Sciatic nerve (tissue), 2 donors: ENCODE data around the gene RGS9. TPM values are rescaled to one million over a fixed set of nuclear protein-coding genes. Genes with fewer than 3 reads are reported as not detected.

Experiments
- ATAC-seq: fragments of 200-7000 bp; cut with Tn5 transposase; one replicate; pipeline ENCODE4 v1.9.1; 2020; ENCODE audit warnings: mild to moderate bottlenecking, moderate library complexity
- DNase-seq: peaks from one replicate; pipeline ENCODE4 v3.0.0-alpha.2; 2020; ENCODE audit warnings: low spot score
- intact Hi-C: fragments of 100-400 bp; cut with DNase I; formaldehyde crosslinking; loops from one replicate; pipeline ENCODE4 v1.14.2; 2022
- total RNA-seq: library from RNA; stranded (reverse); fragmentation: NEBNext Ultra II Directional; extraction: Animal tissue kit (Norgen Biotek cat#: 25700); gene quantifications from one replicate; pipeline ENCODE4 v1.2.1, GENCODE V29; 2021
- donor health status: DM: no; HTN: no; CAD: no.
- donor health status: DM: no; HTN: no; CAD: no.

Gene RGS9
- total RNA-seq, 1 donor from 2014 or later: 21.0 TPM

- intact Hi-C loops: no loop called here
- DNase-seq: no peak
- no peak for ATAC-seq
These were observed 10.8 kb downstream of the RGS9 start for GRCh38 chr17:65147955-65148354.

DNA sequence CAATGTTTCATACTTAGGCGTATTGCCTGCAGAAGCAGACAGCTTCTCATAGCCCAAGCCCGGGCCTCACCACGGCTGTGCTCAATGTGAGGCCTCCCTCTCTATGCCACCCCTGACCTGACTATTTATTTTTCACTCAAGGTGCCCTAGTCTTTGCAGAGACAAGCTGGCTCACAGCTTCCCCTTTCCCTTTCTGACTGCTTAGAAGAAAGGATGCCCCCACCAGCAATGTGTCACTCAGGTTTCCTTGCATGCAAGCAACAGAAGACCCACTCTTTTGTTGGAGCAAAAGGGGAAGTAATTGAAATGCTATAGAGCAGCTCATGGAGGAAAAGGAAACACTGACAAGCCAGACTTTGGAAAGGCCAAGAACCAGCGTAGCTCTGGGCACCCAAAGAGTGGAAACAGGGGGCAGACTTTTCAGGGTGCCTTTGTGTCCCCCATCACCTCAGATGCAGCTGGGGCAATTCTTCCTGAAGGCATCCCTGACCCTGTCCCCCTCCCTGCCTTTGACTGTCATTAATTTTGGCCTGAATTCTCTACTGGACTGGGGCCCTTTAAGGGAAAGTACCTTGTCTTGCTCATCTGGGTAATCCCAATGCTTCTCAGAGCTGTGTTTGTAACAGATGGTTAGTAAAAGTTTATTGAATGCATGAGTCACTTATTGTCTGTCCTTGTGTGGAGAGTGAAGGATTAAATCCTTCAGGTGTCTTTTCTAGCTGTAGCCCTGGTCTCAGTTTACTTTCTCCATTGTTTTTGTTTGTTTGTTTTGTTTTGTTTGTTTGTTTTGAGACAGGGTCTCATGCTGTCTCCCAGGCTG, 17.8 kb downstream of the RGS9 start:
- no peak for ATAC-seq
- DNase-seq: no peak
- intact Hi-C loops: no loop called here

DNA sequence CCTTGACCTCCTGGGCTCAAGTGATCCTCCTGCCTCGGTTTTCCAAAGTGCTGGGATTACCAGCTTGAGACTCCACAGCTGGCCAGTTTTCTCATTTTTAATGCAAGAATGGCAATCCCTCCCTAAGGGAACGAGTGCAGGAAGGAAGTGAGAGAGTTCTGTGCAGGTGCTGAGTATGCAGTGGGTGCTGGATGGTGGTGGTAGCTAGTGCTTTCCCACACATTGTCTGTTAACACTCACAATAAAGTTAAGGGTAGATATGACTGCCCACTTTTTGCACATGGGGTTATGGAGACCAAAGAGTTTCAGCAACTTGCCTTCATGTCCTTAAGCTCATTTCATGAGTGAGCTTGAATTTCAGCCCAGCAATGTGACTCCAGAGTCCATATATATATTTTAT, 18.5 kb downstream of the RGS9 start:
- no peak for ATAC-seq
- intact Hi-C loops: no loop called here
- DNase-seq: no peak

DNA sequence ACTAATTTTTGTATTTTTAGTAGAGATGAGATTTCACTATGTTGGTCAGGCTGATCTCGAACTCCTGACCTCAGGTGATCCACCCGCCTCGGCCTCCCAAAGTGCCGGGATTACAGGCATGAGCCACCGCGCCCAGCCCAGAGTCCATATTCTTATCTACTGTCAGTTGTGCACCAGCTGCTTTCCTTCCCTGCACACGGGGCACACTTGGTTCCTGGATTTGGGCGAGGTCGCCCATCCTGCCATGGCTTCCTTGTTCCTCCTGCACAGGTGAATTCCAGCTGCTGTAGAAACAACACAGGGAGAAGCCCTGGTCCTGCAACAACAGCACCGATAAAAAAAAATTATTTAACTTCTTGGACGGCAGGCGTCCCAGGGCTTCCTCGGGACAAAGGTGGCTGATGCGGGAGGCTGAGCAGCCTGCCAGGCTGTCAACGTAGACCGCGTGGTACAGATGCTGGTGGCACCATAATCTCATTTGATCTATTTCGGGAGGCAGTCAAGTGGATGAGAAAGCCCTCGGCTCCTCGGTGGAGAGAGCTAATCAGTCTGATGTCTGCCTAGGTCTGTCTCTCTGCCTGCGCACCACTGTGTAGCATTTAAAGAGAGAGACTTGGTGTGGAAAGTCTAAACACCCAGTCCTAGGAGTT, 19.1 kb downstream of the RGS9 start:
- no peak for ATAC-seq
- no peak for DNase-seq
- intact Hi-C loops: no loop called here

GRCh38 chr17:65156835-65157565, 19.8 kb downstream of the RGS9 start:
- DNase-seq (no peak), ATAC-seq (no peak)
- intact Hi-C loops: no loop called here

- intact Hi-C loops: no loop called here
- DNase-seq (no peak), ATAC-seq (no peak)
These were observed 20.9 kb downstream of the RGS9 start for GRCh38 chr17:65158041-65158440.

GRCh38 chr17:65158622-65159021, 21.5 kb downstream of the RGS9 start:
- DNase-seq: no peak
- ATAC-seq: no peak
- intact Hi-C loops: no loop called here

GRCh38 chr17:65160516-65160915, 23.3 kb downstream of the RGS9 start:
- intact Hi-C loops: no loop called here

GRCh38 chr17:65163990-65164495, 26.9 kb downstream of the RGS9 start:
- no peak for DNase-seq
- no peak for ATAC-seq
- intact Hi-C loops: no loop called here

More at GRCh38 chr17:65160516-65160915, 23.3 kb downstream of the RGS9 start:
- ATAC-seq: no peak
- DNase-seq: no peak

DNA sequence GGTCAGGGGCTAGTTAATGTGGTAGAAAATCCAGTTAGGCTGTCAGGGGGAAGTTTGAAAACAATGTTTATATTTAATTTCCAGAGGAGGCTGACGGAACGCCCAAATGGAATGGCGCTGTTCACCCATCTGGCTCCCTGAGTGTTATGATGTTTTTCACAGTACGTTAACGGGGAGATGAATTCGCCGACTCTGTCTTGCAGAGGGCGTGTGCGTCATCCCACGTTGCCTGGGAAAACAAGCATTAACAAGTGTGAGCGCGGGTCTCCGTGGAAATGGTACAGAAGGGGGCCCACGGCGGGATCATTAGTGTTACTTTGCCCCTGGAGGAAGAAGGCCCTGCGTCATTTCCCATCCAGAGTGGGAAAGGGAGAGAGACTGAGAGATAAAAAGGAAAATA, 29.6 kb downstream of the RGS9 start:
- no peak for ATAC-seq
- DNase-seq: no peak
- intact Hi-C loops: no loop called here

DNA sequence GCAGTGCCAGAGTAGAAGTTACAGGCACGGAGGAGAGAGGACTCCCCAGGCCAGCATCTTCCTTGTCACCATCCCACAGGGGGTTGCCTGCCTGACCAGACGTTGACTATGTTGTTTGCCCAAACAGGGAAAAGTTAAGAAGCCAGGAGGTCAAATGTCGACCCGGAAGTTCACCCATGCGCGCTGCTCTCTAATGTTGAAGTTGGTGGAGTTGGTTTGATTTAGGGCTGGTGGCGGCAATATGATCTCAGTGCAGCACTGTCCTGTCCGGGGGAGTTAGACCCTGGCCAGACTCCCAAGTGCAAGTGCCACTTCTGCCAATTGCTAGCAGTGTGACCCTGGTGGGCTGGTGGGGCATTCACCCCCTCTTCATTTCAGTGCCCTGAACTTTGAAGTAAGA, 30.4 kb downstream of the RGS9 start:
- intact Hi-C loops: no loop called here

DNA sequence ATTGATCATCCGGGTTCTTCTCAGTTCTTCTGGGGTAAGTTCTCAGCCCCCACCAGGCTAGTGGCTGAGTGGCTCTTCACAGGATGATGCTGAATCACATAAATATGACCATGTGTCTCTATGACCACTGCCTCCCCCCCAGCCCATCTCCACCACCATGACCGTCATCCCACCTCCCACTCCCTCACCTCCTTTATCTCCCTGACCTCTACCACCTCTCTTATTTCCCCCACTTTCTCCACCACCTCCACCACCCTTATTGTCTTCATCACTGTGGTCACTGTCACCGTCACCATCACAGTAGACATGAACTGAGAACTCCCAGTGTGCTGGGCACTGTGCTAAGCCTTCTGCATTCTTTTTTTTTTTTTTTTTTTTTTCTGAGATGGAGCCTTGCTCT, 32.5 kb downstream of the RGS9 start:
- no peak for DNase-seq
- no peak for ATAC-seq
- intact Hi-C loops: no loop called here

More for the DNA sequence above, 30.4 kb downstream of the RGS9 start:
- ATAC-seq (no peak), DNase-seq (no peak)

- no peak for ATAC-seq
- DNase-seq: no peak
- intact Hi-C loops: no loop called here
These were observed 33.7 kb downstream of the RGS9 start for GRCh38 chr17:65170839-65171238.

DNA sequence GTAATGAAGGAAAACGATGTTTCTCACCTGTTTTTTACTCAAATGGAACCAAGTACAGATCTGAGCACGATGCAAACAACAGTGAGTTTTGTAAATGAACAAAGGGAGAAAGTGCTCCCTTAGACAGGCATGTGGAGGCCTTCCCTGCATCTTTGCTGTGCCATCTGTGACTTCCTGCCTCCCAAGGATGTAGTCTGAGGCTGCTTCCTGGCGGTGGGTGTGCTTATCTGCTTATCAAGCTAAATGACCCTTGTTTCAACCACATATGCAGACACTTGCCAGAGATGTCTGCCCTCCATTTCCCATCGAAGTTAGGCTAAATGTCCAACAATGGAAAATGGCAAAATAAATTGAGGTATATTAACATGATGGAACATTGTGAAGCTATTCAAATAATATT, 34.6 kb downstream of the RGS9 start:
- DNase-seq (no peak), ATAC-seq (no peak)
- intact Hi-C loops: no loop called here

GRCh38 chr17:65172496-65173136, 35.4 kb downstream of the RGS9 start:
- DNase-seq (no peak), ATAC-seq (no peak)
- intact Hi-C loops: no loop called here

DNA sequence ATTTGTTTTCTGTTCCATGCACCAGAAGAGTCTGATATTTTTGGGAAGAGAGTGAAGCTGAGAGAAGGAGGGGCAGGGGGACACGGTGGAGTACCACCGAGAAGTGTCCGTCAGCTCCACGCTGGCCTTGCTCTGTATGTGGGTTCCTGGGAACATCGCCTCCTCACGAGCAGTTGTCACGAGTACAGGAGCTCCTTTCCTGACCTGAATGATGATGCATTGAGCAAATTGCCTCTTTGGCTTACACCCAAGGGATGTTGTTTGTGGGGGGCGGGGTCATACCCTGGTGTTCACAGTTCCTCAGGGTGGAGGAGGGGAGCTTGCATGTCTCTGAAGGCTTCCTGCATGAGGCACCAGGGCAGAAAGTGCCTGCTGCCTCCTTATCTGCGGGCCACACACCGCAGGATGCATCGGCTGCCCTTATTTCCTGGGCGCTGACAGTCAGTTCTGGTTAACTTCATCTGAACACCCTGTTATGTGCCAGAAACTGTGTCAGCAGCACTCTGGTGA, 36.2 kb downstream of the RGS9 start:
- intact Hi-C loops: no loop called here
- DNase-seq (no peak), ATAC-seq (no peak)

DNA sequence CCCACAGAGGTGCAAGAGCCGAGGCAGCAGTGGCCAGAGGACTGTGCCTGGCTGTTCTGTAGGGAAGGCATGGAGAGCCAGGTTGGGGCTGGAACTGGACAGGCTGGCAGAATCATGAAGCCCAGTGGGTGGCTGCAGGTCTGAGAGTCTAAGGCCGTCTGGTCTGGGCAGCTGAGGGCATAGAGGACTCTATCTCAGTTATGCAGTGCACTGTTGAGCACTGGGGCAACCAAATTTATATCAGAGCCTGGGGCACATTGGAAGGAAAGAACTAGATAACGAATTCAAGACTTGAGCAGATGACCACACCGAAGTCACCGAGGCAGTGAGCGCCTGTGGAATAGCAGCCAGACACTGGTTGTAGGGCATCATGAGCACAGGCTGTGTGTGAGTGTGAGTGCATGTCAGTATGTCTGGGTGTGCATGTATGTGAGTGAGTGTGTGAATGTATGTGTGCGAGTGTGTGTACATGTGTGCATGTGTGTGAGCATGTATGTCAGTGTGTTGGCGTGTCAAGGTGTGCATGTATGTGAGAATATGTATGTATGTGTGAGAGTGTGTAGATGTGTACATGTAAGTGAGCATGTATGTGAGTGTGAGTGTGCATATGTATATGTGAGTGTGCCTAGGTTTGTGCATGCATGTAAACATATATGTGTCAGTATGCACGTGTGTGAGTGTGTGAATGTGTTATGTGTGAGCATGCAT, 37.0 kb downstream of the RGS9 start:
- intact Hi-C loops: no loop called here
- DNase-seq (no peak), ATAC-seq (no peak)

DNA sequence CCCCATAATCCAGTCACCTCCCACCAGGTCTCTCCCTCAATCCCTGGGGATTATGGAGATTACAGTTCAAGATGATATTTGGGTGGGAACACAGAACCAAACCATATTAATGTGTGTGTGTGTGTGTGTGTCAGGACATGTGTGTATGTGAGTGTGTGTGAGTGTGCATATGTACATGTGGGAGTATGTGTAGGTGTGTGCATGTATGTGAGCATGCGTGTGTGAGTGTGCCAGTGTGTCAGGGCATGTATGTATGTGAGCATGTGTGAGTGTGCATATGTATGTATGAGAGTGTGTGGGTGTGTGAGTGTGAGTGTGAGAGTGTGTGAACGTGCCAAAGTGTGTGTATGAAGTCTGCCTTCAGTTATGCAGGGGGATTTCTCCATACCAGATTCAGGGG, 37.8 kb downstream of the RGS9 start:
- ATAC-seq: no peak
- no peak for DNase-seq
- intact Hi-C loops: no loop called here

DNA sequence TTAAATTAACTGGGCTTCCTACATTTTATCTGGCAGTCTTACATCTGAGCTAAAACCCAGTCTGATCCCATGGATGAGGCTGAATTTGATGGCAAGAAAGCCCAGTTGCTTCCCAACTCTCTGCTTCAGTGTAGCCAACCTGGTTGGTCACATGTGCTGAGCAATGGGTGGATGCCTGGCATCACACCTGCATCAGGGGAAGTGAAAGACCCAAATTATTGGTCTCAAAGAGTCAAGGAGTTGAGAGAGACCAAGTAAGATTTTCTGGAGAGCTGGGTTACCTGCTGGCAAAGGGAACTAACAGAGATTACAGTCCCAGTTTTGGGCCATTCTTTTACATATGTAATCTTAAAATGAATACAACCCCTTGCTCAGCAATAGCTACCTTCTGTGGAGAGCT, 38.8 kb downstream of the RGS9 start:
- intact Hi-C loops: no loop called here
- ATAC-seq: no peak
- DNase-seq: no peak
